SK-N-SH (cell line): ENCODE measurements around the gene KLB. TPM values are rescaled to one million over a fixed set of nuclear protein-coding genes. Genes with fewer than 3 reads are reported as not detected.

ENCODE experiments used
- CTCF ChIA-PET: fragments of 300-600, 350-600 bp; formaldehyde crosslinking; extraction: SDS; loops from one replicate; lab custom pipeline; 2021; lab: Yijun Ruan, JAX
- POLR2A ChIA-PET: fragments of 350-600 bp; sonication (Branson Sonifier 250); formaldehyde crosslinking; extraction: SDS; loops from one replicate; lab custom pipeline; 2020; ENCODE audit warnings: antibody characterized with exemption, inconsistent platforms; lab: Yijun Ruan, JAX
- DNase-seq: peaks from one replicate; pipeline ENCODE4 v3.0.0; 2012
- H2AFZ ChIP-seq: fragments of 200-600 bp; sonication (generic); 2 replicates; pipeline ENCODE4 v1.8.1; 2016; ENCODE audit warnings: antibody characterized with exemption, mild to moderate bottlenecking, low read depth
- H3F3A ChIP-seq: fragments of 200-600 bp; sonication (generic); replicated peaks from 2 replicates; pipeline ENCODE3; 2016; ENCODE audit warnings: antibody characterized with exemption, mild to moderate bottlenecking; ENCODE audit not compliant: insufficient read depth
- H3K27ac ChIP-seq, 2 experiments: fragments of 200-500 bp in 1 of 2; fragments of 200-600 bp in 1 of 2; sonication (Bioruptor generic) in 1 of 2; sonication (generic), shearing (Covaris generic) in 1 of 2; 2 replicates each; pipeline versions ENCODE4 v1.5.1 to v1.6.1; 2014 to 2016; ENCODE audit warnings: low read depth in 2 of 2, inconsistent platforms in 1 of 2, low read length in 1 of 2, mild to moderate bottlenecking in 1 of 2, mixed read lengths in 1 of 2
- H3K27me3 ChIP-seq: fragments of 200-600 bp; sonication (generic), shearing (Covaris generic); 2 replicates; pipeline ENCODE4 v1.6.1; 2016; ENCODE audit warnings: mixed run types; ENCODE audit not compliant: insufficient read depth
- H3K36me3 ChIP-seq, 2 experiments: fragments of 200-500 bp in 1 of 2; fragments of 200-600 bp in 1 of 2; sonication (Bioruptor generic) in 1 of 2; sonication (generic) in 1 of 2; replicated peaks in 1 of 2; 2 replicates each; pipeline versions ENCODE3 to v1.5.1; 2014 to 2016; ENCODE audit warnings: low read length in 1 of 2, mild to moderate bottlenecking in 1 of 2; ENCODE audit not compliant: insufficient read depth in 2 of 2, control insufficient read depth in 1 of 2
- H3K4me1 ChIP-seq, 2 experiments: fragments of 200-500 bp in 1 of 2; fragments of 200-600 bp in 1 of 2; sonication (Bioruptor generic) in 1 of 2; sonication (generic), shearing (Covaris generic) in 1 of 2; 2 replicates each; pipeline versions ENCODE4 v1.5.1 to v1.6.1; 2014 to 2016; ENCODE audit warnings: low read depth in 1 of 2, low read length in 1 of 2, mixed run types in 1 of 2; ENCODE audit not compliant: insufficient read depth in 2 of 2, control insufficient read depth in 1 of 2
- H3K4me2 ChIP-seq: fragments of 200-600 bp; sonication (generic), shearing (Covaris generic); 2 replicates; pipeline ENCODE4 v1.6.1; 2017; ENCODE audit warnings: mixed run types
- H3K4me3 ChIP-seq, 2 experiments: fragments of 200-500 bp in 1 of 2; fragments of 200-600 bp in 1 of 2; sonication (Bioruptor generic) in 1 of 2; sonication (generic), shearing (Covaris generic) in 1 of 2; 2 replicates each; pipeline versions ENCODE4 v1.5.1 to v1.8.1; 2014 to 2016; ENCODE audit warnings: low read depth in 2 of 2, inconsistent platforms in 1 of 2, low read length in 1 of 2, mild to moderate bottlenecking in 1 of 2, mixed read lengths in 1 of 2, moderate library complexity in 1 of 2
- H3K79me2 ChIP-seq: fragments of 200-600 bp; sonication (generic); 2 replicates; pipeline ENCODE4 v1.8.1; 2017; ENCODE audit warnings: mild to moderate bottlenecking; ENCODE audit not compliant: insufficient read depth
- H3K9ac ChIP-seq: fragments of 200-600 bp; sonication (generic); 2 replicates; pipeline ENCODE4 v1.6.1; 2017; ENCODE audit warnings: mixed run types
- H3K9me2 ChIP-seq: fragments of 200-600 bp; sonication (generic); 2 replicates; pipeline ENCODE4 v1.6.1; 2017; ENCODE audit warnings: mixed run types
- H3K9me3 ChIP-seq: fragments of 200-600 bp; sonication (generic); 2 replicates; pipeline ENCODE4 v1.6.1; 2017; ENCODE audit warnings: mixed run types, mild to moderate bottlenecking, moderate library complexity
- H4K20me1 ChIP-seq: fragments of 200-600 bp; sonication (generic); 2 replicates; pipeline ENCODE4 v1.6.1; 2017; ENCODE audit warnings: mild to moderate bottlenecking, mixed run types; ENCODE audit not compliant: insufficient read depth
- ELF1 ChIP-seq: IDR thresholded peaks from 2 replicates; pipeline ENCODE4 v1.4.0; 2012
- EP300 ChIP-seq, 2 experiments: IDR thresholded peaks; 2 replicates each; pipeline versions ENCODE4 v1.4.0 to v1.6.1; 2012; ENCODE audit warnings: borderline replicate concordance in 1 of 2, low read depth in 1 of 2, low read length in 1 of 2
- FOXJ3 ChIP-seq: sonication (generic); formaldehyde crosslinking; IDR thresholded peaks from 2 replicates; pipeline ENCODE4 v1.5.1; 2020; ENCODE audit warnings: mild to moderate bottlenecking, missing genetic modification reagents
- MEF2A ChIP-seq: IDR thresholded peaks from 2 replicates; pipeline ENCODE4 v1.4.0; 2012; ENCODE audit warnings: low read depth, borderline replicate concordance
- MXI1 ChIP-seq: IDR thresholded peaks from 2 replicates; pipeline ENCODE4 v1.6.1; 2012; ENCODE audit warnings: mild to moderate bottlenecking, low read depth, low read length, improper control_type of control experiment
- PBX3 ChIP-seq: IDR thresholded peaks from 2 replicates; pipeline ENCODE4; 2012
- POLR2AphosphoS5 ChIP-seq: IDR thresholded peaks from 2 replicates; pipeline ENCODE4 v1.6.1; 2012; ENCODE audit warnings: low read depth, low read length
- RCOR1 ChIP-seq: fragments of 150-350 bp; IDR thresholded peaks from 2 replicates; pipeline ENCODE4 v1.6.1; 2017; ENCODE audit warnings: antibody characterized with exemption, low read length
- SIN3A ChIP-seq: IDR thresholded peaks from 2 replicates; pipeline ENCODE4 v1.6.1; 2012; ENCODE audit warnings: low read depth, mild to moderate bottlenecking, low read length, moderate library complexity, borderline replicate concordance
- TCF12 ChIP-seq: IDR thresholded peaks from 2 replicates; pipeline ENCODE4 v1.4.0; 2012
- USF1 ChIP-seq: IDR thresholded peaks from 2 replicates; pipeline ENCODE4 v1.4.0; 2012; ENCODE audit warnings: low read depth, borderline replicate concordance
- YY1 ChIP-seq: IDR thresholded peaks from 2 replicates; pipeline ENCODE4 v1.4.0; 2012; ENCODE audit warnings: low read depth, mild to moderate bottlenecking
- WGBS: methylation state at CpG from one replicate; pipeline ENCODE4 v1.1.6; 2017; ENCODE audit warnings: low lambda C conversion rate; 5-methylcytosine and 5-hydroxymethylcytosine counted together
- polyA plus RNA-seq, 3 experiments: library from polyadenylated mRNA; depleted of rRNA; stranded (reverse); fragments of >200 nt; gene quantifications; 2 replicates each; pipeline ENCODE4 v1.2.3, GENCODE V29; 2012
- TF ChIP-seq, protein P1 (sequence below): fragments of 200-600 bp; sonication (generic); IDR thresholded peaks from 2 replicates; pipeline ENCODE4 v1.6.1; 2017; ENCODE audit warnings: antibody characterized with exemption, mild to moderate bottlenecking, moderate library complexity
- TF ChIP-seq, protein P2 (sequence below): IDR thresholded peaks from 2 replicates; pipeline ENCODE4 v1.6.1; 2012; ENCODE audit warnings: mild to moderate bottlenecking, low read depth, low read length, moderate library complexity
- TF ChIP-seq, protein P3 (sequence below): fragments of 150-350 bp; IDR thresholded peaks from 2 replicates; pipeline ENCODE4 v1.6.1; 2016; ENCODE audit warnings: mild to moderate bottlenecking, low read depth, low read length

KLB gene
- polyA plus RNA-seq, 1 of the 3 experiments (the other 2 are of a cell fraction), result not detected

GRCh38 chr4:39455486-39455885 is 48.8 kb downstream of the KLB start:
- ChIA-PET CTCF (interaction anchor here (0.8 to 5.8 kb wide), 3 partner anchors 11 to 17 kb away, joined by 4 to 23 read pairs (median 4); no protein-coding TSS in a partner anchor), POLR2A (interaction anchor here (0.6 kb wide), 1 partner anchor 87 kb away, joined by 3 read pairs; no protein-coding TSS in a partner anchor)
- no peak for TF ChIP-seq EP300 (IDR thresholded peaks at IDR 0.05; ENCODE audit: borderline replicate concordance in 1 of 2, low read depth in 1 of 2, low read length in 1 of 2)
- TF ChIP-seq TCF12, result no peak
- TF ChIP-seq USF1, result no peak
- no peak for TF ChIP-seq POLR2AphosphoS5
- TF ChIP-seq, protein P1, sequence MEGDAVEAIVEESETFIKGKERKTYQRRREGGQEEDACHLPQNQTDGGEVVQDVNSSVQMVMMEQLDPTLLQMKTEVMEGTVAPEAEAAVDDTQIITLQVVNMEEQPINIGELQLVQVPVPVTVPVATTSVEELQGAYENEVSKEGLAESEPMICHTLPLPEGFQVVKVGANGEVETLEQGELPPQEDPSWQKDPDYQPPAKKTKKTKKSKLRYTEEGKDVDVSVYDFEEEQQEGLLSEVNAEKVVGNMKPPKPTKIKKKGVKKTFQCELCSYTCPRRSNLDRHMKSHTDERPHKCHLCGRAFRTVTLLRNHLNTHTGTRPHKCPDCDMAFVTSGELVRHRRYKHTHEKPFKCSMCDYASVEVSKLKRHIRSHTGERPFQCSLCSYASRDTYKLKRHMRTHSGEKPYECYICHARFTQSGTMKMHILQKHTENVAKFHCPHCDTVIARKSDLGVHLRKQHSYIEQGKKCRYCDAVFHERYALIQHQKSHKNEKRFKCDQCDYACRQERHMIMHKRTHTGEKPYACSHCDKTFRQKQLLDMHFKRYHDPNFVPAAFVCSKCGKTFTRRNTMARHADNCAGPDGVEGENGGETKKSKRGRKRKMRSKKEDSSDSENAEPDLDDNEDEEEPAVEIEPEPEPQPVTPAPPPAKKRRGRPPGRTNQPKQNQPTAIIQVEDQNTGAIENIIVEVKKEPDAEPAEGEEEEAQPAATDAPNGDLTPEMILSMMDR, result no peak
- TF ChIP-seq, protein P2, sequence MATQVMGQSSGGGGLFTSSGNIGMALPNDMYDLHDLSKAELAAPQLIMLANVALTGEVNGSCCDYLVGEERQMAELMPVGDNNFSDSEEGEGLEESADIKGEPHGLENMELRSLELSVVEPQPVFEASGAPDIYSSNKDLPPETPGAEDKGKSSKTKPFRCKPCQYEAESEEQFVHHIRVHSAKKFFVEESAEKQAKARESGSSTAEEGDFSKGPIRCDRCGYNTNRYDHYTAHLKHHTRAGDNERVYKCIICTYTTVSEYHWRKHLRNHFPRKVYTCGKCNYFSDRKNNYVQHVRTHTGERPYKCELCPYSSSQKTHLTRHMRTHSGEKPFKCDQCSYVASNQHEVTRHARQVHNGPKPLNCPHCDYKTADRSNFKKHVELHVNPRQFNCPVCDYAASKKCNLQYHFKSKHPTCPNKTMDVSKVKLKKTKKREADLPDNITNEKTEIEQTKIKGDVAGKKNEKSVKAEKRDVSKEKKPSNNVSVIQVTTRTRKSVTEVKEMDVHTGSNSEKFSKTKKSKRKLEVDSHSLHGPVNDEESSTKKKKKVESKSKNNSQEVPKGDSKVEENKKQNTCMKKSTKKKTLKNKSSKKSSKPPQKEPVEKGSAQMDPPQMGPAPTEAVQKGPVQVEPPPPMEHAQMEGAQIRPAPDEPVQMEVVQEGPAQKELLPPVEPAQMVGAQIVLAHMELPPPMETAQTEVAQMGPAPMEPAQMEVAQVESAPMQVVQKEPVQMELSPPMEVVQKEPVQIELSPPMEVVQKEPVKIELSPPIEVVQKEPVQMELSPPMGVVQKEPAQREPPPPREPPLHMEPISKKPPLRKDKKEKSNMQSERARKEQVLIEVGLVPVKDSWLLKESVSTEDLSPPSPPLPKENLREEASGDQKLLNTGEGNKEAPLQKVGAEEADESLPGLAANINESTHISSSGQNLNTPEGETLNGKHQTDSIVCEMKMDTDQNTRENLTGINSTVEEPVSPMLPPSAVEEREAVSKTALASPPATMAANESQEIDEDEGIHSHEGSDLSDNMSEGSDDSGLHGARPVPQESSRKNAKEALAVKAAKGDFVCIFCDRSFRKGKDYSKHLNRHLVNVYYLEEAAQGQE, result no peak
- TF ChIP-seq MXI1, result no peak
- no peak for TF ChIP-seq PBX3
- no peak for TF ChIP-seq MEF2A
- TF ChIP-seq, protein P3, sequence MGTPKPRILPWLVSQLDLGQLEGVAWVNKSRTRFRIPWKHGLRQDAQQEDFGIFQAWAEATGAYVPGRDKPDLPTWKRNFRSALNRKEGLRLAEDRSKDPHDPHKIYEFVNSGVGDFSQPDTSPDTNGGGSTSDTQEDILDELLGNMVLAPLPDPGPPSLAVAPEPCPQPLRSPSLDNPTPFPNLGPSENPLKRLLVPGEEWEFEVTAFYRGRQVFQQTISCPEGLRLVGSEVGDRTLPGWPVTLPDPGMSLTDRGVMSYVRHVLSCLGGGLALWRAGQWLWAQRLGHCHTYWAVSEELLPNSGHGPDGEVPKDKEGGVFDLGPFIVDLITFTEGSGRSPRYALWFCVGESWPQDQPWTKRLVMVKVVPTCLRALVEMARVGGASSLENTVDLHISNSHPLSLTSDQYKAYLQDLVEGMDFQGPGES, result no peak
- no peak for TF ChIP-seq FOXJ3
- TF ChIP-seq RCOR1, result no peak
- TF ChIP-seq SIN3A, result no peak
- no peak for TF ChIP-seq YY1
- no peak for TF ChIP-seq ELF1
- Histone ChIP-seq H3K9me3 (no peaks in the 10 kb centered on the region), H3F3A (peaks cover 77% of the 10 kb centered on the region), H3K9me2 (no peaks in the 10 kb centered on the region), H3K36me3 (peaks cover 72% of the 10 kb centered on the region in 2 experiments), H4K20me1 (peaks cover 50% of the 10 kb centered on the region), H3K4me2 (no peak overlapping the region), H3K79me2 (peaks cover 48% of the 10 kb centered on the region), H3K9ac (no peak overlapping the region), H3K4me3 (no peak overlapping the region), H3K27ac (no peak overlapping the region), H3K27me3 (no peaks in the 10 kb centered on the region), H2AFZ (no peak overlapping the region), H3K4me1 (peaks cover 11 to 12% of the 10 kb centered on the region in 2 experiments; a peak in 3 of 4 replicates)
- 95% methylated on average over 6 of the region's 6 CpGs for WGBS
- DNase-seq, result no peak
